Omental fat pad (tissue), 4 donors: Measurements from ENCODE around the gene BEST4. TPM values are rescaled to one million over a fixed set of nuclear protein-coding genes. Genes with fewer than 3 reads are reported as not detected.

ENCODE experiments used
- ATAC-seq: fragments of 150-250 bp; one replicate; pipeline ENCODE4 v1.9.1; 2016; ENCODE audit warnings: mild to moderate bottlenecking, moderate library complexity; ENCODE audit not compliant: low FRiP score
- DNase-seq: peaks from one replicate; pipeline ENCODE4 v3.0.0-alpha.2; 2019; ENCODE audit warnings: low spot score
- total RNA-seq, 4 donors: library from RNA; depleted of rRNA; stranded (reverse); fragments of >200 nt; gene quantifications; one replicate each; pipeline ENCODE4 v1.1.0, GENCODE V29; 2016
- TF ChIP-seq, protein P1 (sequence below), 3 donors: fragments of 450-650 bp; IDR thresholded peaks; one replicate each; pipeline ENCODE4 v1.5.1; 2016 to 2017; ENCODE audit warnings: antibody characterized with exemption in 3 of 3, mild to moderate bottlenecking in 3 of 3, moderate library complexity in 2 of 3

The BEST4 gene
- total RNA-seq, 4 donors from 2014 or later = 0.24 TPM; not detected in 3

DNA sequence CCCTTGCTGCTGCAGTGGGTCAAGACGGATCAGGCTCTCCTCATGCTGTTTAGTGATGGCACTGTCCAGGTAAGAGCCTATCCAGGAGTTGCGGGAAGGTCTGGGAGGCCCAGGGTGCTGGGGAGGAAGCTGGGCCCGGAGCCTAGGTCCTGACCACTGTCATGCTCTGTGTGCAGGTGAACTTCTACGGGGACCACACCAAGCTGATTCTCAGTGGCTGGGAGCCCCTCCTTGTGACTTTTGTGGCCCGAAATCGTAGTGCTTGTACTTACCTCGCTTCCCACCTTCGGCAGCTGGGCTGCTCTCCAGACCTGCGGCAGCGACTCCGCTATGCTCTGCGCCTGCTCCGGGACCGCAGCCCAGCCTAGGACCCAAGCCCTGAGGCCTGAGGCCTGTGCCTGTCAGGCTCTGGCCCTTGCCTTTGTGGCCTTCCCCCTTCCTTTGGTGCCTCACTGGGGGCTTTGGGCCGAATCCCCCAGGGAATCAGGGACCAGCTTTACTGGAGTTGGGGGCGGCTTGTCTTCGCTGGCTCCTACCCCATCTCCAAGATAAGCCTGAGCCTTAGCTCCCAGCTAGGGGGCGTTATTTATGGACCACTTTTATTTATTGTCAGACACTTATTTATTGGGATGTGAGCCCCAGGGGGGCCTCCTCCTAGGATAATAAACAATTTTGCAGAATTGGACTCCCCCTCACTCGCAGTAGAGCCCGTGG is 17.5 kb upstream of the BEST4 start:
- TF ChIP-seq, protein P1, sequence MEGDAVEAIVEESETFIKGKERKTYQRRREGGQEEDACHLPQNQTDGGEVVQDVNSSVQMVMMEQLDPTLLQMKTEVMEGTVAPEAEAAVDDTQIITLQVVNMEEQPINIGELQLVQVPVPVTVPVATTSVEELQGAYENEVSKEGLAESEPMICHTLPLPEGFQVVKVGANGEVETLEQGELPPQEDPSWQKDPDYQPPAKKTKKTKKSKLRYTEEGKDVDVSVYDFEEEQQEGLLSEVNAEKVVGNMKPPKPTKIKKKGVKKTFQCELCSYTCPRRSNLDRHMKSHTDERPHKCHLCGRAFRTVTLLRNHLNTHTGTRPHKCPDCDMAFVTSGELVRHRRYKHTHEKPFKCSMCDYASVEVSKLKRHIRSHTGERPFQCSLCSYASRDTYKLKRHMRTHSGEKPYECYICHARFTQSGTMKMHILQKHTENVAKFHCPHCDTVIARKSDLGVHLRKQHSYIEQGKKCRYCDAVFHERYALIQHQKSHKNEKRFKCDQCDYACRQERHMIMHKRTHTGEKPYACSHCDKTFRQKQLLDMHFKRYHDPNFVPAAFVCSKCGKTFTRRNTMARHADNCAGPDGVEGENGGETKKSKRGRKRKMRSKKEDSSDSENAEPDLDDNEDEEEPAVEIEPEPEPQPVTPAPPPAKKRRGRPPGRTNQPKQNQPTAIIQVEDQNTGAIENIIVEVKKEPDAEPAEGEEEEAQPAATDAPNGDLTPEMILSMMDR (IDR thresholded peaks at IDR 0.05) = no peak
- ATAC-seq (no peak), DNase-seq (no peak)

DNA sequence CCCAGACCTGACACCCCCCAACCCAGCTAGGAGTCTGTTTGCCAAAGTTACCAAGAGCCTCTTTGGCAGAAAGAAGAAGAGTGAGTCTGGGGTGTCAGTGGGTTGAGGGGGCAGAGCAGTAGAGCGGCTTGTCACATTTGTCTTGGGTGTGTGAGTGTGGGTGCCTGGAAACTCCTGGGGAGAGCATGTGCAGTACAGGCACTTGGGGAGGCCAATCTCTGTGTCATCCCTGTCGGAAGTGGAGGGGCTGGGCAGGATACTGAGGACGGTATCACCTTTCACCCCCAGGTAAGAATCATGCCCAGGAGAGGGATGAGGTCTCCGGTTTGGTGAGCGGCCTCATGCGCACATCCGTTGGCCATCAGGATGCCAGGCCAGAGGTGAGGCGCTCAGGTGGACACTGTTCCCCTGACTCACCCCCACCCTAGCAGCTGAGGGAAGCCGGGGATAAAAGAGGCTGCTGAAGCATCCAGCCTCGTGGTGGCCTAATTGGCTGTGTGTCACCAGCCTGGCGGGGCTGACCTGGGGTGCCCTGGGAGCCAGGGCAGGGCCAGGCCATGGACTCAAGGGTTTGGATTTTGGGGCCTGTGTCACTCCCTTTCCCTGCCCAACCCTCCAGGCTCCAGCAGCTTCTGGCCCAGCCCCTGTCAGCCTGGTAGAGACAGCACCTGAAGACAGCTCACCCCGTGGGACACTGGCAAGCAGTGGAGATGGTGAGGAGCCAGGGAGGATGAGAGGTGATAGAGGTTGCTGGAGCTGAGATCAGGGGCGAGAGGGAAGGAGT is 15.5 kb upstream of the BEST4 start:
- DNase-seq (no peak), ATAC-seq (no peak)
- TF ChIP-seq, protein P1 (IDR thresholded peaks at IDR 0.05) = no peak

GRCh38 chr1:44803062-44803311 is 15.0 kb upstream of the BEST4 start:
- TF ChIP-seq, protein P1 (IDR thresholded peaks at IDR 0.05) = no peak
- ATAC-seq (no peak), DNase-seq (no peak)

DNA sequence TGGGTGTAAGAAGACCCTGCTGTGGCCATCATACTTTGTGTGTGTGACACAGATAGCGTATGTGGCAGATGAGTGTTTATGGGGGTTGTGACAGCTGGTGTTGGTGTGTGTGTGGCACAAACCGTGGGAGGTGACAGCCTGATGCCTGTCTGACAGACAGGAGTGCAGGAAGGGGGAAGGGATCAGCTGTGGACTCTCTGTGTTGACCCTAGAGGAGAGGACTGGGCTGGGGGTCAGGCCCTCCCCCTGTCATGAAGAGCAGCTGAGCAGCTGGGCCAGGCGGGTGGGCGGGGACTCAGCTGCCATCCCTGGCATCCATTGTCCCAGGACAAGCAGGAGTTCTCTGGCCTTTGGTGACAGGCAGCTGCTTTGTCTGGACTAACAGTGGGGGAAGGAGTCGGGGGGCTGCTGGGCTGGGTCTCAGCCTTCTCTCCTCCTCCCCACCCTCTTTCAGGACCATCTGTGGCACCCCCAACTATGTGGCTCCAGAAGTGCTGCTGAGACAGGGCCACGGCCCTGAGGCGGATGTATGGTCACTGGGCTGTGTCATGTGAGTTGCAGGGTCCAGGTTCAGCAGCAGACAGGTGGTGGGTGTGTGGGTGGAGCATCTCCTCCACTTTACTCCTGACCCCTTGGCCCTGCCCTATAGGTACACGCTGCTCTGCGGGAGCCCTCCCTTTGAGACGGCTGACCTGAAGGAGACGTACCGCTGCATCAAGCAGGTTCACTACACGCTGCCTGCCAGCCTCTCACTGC is 14.5 kb upstream of the BEST4 start:
- DNase-seq (no peak), ATAC-seq (no peak)
- TF ChIP-seq, protein P1 (IDR thresholded peaks at IDR 0.05) = no peak

DNA sequence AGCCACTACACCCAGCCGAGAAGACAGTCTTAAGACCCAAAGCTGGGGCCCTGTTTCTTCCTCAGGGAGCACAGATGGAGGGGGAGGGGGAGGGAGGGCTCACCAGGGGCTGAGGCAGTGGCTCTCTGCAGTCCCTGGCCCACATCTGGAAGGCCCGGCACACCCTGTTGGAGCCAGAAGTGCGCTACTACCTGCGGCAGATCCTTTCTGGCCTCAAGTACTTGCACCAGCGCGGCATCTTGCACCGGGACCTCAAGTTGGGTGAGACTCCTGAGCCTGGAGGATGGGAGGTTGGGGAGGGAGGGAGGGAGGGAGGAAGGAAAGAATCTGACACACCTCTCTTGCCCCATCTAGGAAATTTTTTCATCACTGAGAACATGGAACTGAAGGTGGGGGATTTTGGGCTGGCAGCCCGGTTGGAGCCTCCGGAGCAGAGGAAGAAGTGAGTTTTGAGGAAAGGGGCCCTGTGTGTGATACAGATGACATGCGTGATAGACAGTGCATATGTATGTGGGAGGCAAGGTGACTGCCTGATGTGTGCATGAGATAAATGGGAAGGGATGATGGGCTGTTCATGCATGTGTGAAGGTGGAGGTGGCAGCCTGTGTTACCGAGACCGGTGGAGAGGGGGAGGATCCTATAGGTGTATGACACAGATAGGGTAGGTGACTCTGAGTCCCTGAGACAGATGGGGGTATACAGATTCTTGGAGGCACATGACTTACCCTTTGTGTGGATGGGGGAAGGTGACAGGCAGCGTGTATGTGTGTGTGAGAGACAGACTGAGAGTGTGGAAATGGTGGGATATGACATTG is 13.7 kb upstream of the BEST4 start:
- TF ChIP-seq, protein P1 (IDR thresholded peaks at IDR 0.05) = no peak
- DNase-seq (no peak), ATAC-seq (no peak)

GRCh38 chr1:44799770-44800584 is 12.0 kb upstream of the BEST4 start, which contains the start of gene PLK3:
TSS of gene PLK3 (plus strand) at chr1:44800377. CDS start at chr1:44800464, 87 bp downstream.
- TF ChIP-seq, protein P1 (IDR thresholded peaks at IDR 0.05) = peak in 1 of 3 donors; percentile 22
- DNase-seq (peak; percentile 83), ATAC-seq (peak; percentile 92)
